Activated T-helper 1 cell treated with Interleukin-2 at 50 U/mL for 16 hours (primary cell): ENCODE data around the gene OPHN1.
"Not testable (repeated sequence)": the region's sequence is repeated elsewhere in the genome, so short reads cannot be mapped to it uniquely, and the experiment has no call there.

Experiments used
- DNase-seq: peaks from one replicate; pipeline ENCODE4 v3.0.0-alpha.2; 2020; ENCODE audit warnings: low read depth

Gene OPHN1

GRCh38 chrX:68355629-68355920 lies 77.7 kb downstream of the OPHN1 start:
- DNase-seq, result no peak

- DNase-seq, result no peak
Measured at GRCh38 chrX:68354879-68355628, 78.2 kb downstream of the OPHN1 start.

GRCh38 chrX:68345025-68345424 lies 88.3 kb downstream of the OPHN1 start:
- no peak for DNase-seq

- no peak for DNase-seq
Measured at GRCh38 chrX:68343551-68343950, 89.7 kb downstream of the OPHN1 start.

- no peak for DNase-seq
Measured at GRCh38 chrX:68332201-68332731, 101.0 kb downstream of the OPHN1 start.

- not testable (repeated sequence) for DNase-seq
Measured at GRCh38 chrX:68326841-68327240, 106.5 kb downstream of the OPHN1 start.

- no peak for DNase-seq
Measured at GRCh38 chrX:68307769-68308168, 125.5 kb downstream of the OPHN1 start.

GRCh38 chrX:68304602-68305001 lies 128.7 kb downstream of the OPHN1 start:
- DNase-seq, result no peak

- no peak for DNase-seq
Measured at GRCh38 chrX:68299898-68300297, 133.4 kb downstream of the OPHN1 start.

- DNase-seq, result no peak
Measured at GRCh38 chrX:68292471-68292870, 140.8 kb downstream of the OPHN1 start.

GRCh38 chrX:68288127-68288526 lies 145.2 kb downstream of the OPHN1 start:
- no peak for DNase-seq

GRCh38 chrX:68287419-68287818 lies 145.9 kb downstream of the OPHN1 start:
- DNase-seq, result no peak

- no peak for DNase-seq
Measured at GRCh38 chrX:68286980-68287379, 146.3 kb downstream of the OPHN1 start.

- no peak for DNase-seq
Measured at GRCh38 chrX:68286076-68286475, 147.2 kb downstream of the OPHN1 start.

GRCh38 chrX:68284281-68284904 lies 148.9 kb downstream of the OPHN1 start:
- DNase-seq, result no peak

GRCh38 chrX:68273887-68274286 lies 159.4 kb downstream of the OPHN1 start:
- DNase-seq, result no peak

GRCh38 chrX:68264793-68265192 lies 168.5 kb downstream of the OPHN1 start:
- not testable (repeated sequence) for DNase-seq

- no peak for DNase-seq
Measured at GRCh38 chrX:68261060-68261672, 172.1 kb downstream of the OPHN1 start.

GRCh38 chrX:68256990-68257389 lies 176.3 kb downstream of the OPHN1 start:
- no peak for DNase-seq

GRCh38 chrX:68254738-68255645 lies 178.3 kb downstream of the OPHN1 start:
- no peak for DNase-seq

- DNase-seq, result no peak
Measured at GRCh38 chrX:68252664-68253063, 180.6 kb downstream of the OPHN1 start.

- no peak for DNase-seq
Measured at GRCh38 chrX:68249903-68250302, 183.4 kb downstream of the OPHN1 start.
